ENCODE data around the gene ZSCAN31. TPM values are rescaled to one million over a fixed set of nuclear protein-coding genes. Genes with fewer than 3 reads are reported as not detected.
"Not testable (repeated sequence)": the region's sequence is repeated elsewhere in the genome, so short reads cannot be mapped to it uniquely, and the experiment has no call there.

Gene ZSCAN31
- total RNA-seq, 1 donor from 2014 or later = 0.79 TPM

- not testable (repeated sequence) for H3K9me3 Mint-ChIP-seq; H3K4me1 Mint-ChIP-seq; DNase-seq; H3K36me3 Mint-ChIP-seq (ENCODE audit: low read depth); H3K27ac Mint-ChIP-seq; H3K27me3 Mint-ChIP-seq; H3K4me3 Mint-ChIP-seq
- intact Hi-C loops (cut with micrococcal nuclease) = loop anchor here (10.0 kb wide), 1 partner anchor 455 kb away; no protein-coding TSS in a partner anchor
Observed at GRCh38 chr6:28359562-28359961, 23.6 kb upstream of the ZSCAN31 start.

DNA sequence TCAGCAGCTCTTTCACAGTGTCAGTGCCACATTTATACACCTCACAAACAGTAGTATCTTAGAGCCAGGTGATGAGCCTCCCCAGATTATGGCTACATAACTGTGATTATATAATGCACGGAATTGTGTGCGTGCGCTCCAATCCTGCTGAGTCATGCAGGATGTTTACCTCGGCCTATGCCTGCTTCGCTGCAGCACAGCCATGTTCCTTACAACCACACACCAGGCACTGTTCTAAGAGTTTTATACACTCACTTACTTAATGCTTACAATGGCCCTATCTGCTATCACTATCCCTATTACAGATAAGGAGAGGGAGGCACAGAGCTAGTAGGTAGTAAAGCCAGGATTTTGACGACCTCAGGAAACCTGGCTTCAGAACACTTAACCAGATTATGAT is 21.1 kb upstream of the ZSCAN31 start:
- DNase-seq = no peak
- H3K4me3 Mint-ChIP-seq = no peak overlapping the region
- H3K36me3 Mint-ChIP-seq (ENCODE audit: low read depth) = peaks cover 4% of the 10 kb centered on the region
- H3K27ac Mint-ChIP-seq = no peak overlapping the region
- H3K4me1 Mint-ChIP-seq = peaks cover 10% of the 10 kb centered on the region
- no peaks in the 10 kb centered on the region for H3K27me3 Mint-ChIP-seq
- intact Hi-C loops (cut with micrococcal nuclease) = loop anchor here (10.0 kb wide), 1 partner anchor 452 kb away; no protein-coding TSS in a partner anchor
- H3K9me3 Mint-ChIP-seq = no peaks in the 10 kb centered on the region

DNA sequence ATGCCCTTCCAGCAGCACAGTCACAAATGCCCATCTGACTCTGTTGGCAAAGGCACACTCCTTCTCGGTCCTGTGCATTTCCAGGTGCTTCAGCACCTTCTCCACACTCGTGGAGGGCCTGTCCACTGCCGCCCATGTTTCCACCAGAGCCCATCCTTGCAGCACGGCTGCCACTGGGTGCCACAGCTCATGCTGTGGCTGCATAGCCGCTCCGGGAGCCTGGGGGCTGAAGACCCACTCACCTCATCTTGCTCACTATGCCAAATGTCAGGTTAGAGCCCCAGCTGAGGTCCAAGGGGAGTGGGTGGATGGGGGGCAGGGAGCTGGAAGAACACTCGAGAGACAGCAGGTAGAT is 20.7 kb upstream of the ZSCAN31 start:
- DNase-seq = no peak
- no peaks in the 10 kb centered on the region for H3K9me3 Mint-ChIP-seq
- intact Hi-C loops (cut with micrococcal nuclease) = loop anchor here (1.0 to 10.0 kb wide), 2 partner anchors 222 to 452 kb away; no protein-coding TSS in a partner anchor
- H3K4me3 Mint-ChIP-seq = no peak overlapping the region
- H3K36me3 Mint-ChIP-seq (ENCODE audit: low read depth) = peaks cover 4% of the 10 kb centered on the region
- H3K27me3 Mint-ChIP-seq = no peaks in the 10 kb centered on the region
- no peak overlapping the region for H3K27ac Mint-ChIP-seq
- H3K4me1 Mint-ChIP-seq = peaks cover 11% of the 10 kb centered on the region

DNA sequence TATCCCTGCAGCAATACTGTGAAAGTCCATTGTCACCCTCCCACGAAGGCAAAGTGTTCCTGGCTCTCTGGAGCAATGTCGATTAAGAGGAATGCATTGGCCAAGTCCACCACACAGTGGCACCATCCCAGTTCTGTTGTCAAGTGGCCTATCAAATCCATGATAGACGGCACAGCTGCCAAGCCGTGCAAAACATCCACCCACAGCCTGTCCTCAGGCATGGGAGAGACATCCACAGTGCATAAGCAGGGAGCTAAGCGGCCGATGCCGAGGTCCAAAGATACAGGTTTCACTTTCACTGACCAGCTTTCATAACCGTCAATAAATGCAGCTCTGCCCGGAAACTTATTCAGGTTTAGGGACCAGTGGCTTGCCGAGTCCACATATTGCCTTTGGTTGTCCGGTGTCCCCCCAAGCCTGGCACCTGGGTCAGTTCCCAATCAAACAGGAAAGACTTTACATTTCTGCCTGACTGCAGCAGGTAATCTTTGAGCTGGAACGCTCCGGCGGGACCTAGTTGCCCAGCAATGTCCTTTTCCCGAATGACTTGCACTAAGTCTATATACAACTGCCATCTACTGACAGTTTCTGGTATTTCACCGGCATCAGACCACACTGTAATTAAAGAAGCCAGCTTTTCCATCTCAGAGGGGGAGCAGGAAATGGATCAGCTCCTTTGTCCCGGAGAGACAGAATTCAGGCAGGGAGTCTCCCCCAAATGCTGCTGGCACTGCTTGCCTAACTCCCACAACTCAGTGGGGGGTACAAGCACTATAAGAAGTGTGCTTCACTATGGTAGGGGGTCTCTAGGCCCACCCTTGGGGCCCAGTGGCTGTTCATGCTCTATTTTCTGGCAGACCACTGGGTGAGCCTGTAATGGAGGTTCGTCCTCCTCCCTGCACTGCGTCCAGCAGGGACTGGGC is 20.1 kb upstream of the ZSCAN31 start:
- peaks cover 4% of the 10 kb centered on the region for H3K36me3 Mint-ChIP-seq (ENCODE audit: low read depth)
- peaks cover 16% of the 10 kb centered on the region for H3K4me1 Mint-ChIP-seq
- no peaks in the 10 kb centered on the region for H3K9me3 Mint-ChIP-seq
- no peaks in the 10 kb centered on the region for H3K27me3 Mint-ChIP-seq
- peak; percentile 91 for DNase-seq
- peak overlapping the region; percentile 93 for H3K4me3 Mint-ChIP-seq
- H3K27ac Mint-ChIP-seq = peak overlapping the region; percentile 79
- intact Hi-C loops (cut with micrococcal nuclease) = loop anchor here (1.0 to 10.0 kb wide), 2 partner anchors 222 to 451 kb away; no protein-coding TSS in a partner anchor

DNA sequence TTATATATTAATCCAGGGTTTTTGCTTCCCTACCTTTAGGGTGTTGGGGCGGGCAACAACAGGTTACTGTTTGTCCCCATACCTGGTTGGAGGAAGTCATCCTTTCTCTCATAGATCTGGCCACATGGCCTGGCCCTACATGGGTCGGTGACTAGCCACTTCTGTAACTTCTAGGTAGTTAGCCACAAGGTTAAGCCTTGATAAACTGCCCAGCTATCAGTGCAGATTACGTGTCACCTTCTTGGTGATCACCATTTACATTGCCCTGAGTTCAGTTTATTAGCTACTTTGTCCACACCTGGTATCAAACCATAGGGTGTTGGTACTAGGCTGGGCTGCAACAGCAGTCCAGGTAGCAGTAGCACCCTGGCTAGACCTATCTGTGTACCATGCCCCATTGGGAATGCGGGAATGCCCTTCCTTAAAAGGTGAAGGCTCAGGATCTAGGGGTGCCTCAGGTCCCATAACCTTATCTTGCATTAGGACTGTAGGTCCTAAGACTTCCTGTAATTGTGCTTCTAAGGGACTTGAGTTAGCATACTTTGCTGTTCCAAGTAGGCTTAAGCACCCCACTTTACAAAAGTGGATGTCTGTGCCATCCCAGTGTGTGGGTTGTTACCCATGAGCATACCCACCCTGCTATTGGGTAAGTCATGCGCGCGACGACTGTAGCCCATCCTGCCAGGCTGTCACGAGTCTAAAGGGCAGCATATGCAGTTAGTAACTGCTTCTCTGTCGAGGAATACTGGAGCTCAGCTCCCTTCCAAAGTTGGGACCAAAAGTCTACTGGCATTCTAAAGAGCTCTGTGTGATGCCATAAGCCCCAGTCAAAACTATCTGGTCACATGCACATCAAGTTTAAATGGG is 19.0 kb upstream of the ZSCAN31 start:
- H3K4me1 Mint-ChIP-seq = peaks cover 24% of the 10 kb centered on the region
- no peaks in the 10 kb centered on the region for H3K9me3 Mint-ChIP-seq
- DNase-seq = peak; percentile 55
- H3K36me3 Mint-ChIP-seq (ENCODE audit: low read depth) = peaks cover 4% of the 10 kb centered on the region
- H3K4me3 Mint-ChIP-seq = peak overlapping the region; percentile 93
- H3K27ac Mint-ChIP-seq = no peak overlapping the region
- intact Hi-C loops (cut with micrococcal nuclease) = loop anchor here (10.0 kb wide), 1 partner anchor 450 kb away; no protein-coding TSS in a partner anchor
- H3K27me3 Mint-ChIP-seq = no peaks in the 10 kb centered on the region

GRCh38 chr6:28353981-28354676 is 18.2 kb upstream of the ZSCAN31 start:
- Mint-ChIP-seq H3K27me3 (peaks cover 2% of the 10 kb centered on the region), H3K36me3 (ENCODE audit: low read depth) (peaks cover 8% of the 10 kb centered on the region), H3K9me3 (no peaks in the 10 kb centered on the region), H3K4me3 (no peak overlapping the region), H3K27ac (no peak overlapping the region), H3K4me1 (peaks cover 29% of the 10 kb centered on the region)
- intact Hi-C loops (cut with micrococcal nuclease) = loop anchor here (10.0 kb wide), 1 partner anchor 449 kb away; no protein-coding TSS in a partner anchor
- peak; percentile 54 for DNase-seq

DNA sequence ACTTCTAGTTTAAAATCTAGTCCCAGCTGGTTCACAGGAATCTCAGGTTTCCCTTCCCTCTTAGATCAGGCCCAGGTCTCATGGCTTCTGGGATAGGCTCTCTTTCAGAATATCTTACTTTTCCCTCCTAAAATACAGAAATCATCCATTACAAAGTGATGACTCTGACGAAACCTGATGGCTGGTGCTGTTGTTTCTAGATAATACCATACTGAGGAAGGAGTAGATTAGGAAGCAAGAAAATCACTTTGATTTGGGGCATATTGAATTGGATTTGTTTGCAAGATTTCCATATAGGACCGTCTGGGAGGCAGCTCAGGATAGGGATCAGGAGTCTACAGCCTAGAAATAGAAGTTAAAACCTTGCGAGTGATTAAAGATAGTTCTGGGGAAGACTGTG is 17.4 kb upstream of the ZSCAN31 start:
- Mint-ChIP-seq H3K4me1 (peaks cover 29% of the 10 kb centered on the region), H3K27me3 (peaks cover 2% of the 10 kb centered on the region), H3K4me3 (no peak overlapping the region), H3K36me3 (ENCODE audit: low read depth) (peaks cover 8% of the 10 kb centered on the region), H3K27ac (no peak overlapping the region), H3K9me3 (no peaks in the 10 kb centered on the region)
- intact Hi-C loops (cut with micrococcal nuclease) = loop anchor here (10.0 kb wide), 1 partner anchor 449 kb away; no protein-coding TSS in a partner anchor
- peak; percentile 39 for DNase-seq

DNA sequence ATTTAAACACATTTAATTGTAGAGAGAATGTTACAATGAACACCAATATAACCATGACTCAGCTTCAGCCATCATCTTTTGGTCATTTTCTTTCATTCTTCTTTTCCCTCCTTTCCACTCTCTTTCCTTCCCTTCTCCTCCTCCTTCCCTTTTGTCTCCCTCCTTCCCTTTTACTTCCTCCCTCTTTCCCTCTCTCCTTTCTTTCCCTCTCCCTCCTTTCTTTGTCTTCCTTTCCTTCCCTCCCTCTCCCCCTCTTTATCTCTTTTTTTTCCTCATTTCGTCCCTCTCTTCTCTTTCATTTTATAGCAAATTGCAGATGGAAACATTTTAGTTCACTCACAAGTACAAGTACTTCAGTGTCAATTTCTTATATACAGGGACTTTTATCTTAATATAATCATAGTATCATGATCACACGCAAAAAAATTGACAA is 15.6 kb upstream of the ZSCAN31 start:
- H3K27ac Mint-ChIP-seq = no peak overlapping the region
- H3K9me3 Mint-ChIP-seq = no peaks in the 10 kb centered on the region
- no peak for DNase-seq
- peaks cover 8% of the 10 kb centered on the region for H3K36me3 Mint-ChIP-seq (ENCODE audit: low read depth)
- intact Hi-C loops (cut with micrococcal nuclease) = loop anchor here (10.0 kb wide), 1 partner anchor 447 kb away; no protein-coding TSS in a partner anchor
- H3K4me3 Mint-ChIP-seq = peak overlapping the region; percentile 20
- peaks cover 29% of the 10 kb centered on the region for H3K4me1 Mint-ChIP-seq
- H3K27me3 Mint-ChIP-seq = peaks cover 12% of the 10 kb centered on the region

DNA sequence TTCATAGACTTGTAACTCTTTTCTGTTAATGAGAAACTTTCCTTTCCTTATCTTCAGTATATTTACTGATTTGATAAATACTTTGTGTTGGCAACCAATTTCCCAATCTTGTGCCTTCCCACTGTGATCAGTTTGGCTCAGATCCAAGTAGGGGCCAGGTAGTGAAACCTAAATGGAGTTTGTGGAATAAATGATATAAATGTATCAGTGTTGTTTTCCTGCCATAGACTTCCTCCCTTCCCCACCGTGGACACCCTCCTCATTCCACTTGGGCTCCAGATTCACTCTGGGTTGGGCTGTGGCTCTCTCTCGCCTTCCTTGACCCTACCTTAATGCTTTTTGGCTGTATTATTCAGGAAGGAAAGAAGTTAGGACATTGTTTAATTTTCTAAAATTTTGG is 15.1 kb upstream of the ZSCAN31 start:
- Mint-ChIP-seq H3K36me3 (ENCODE audit: low read depth) (peaks cover 8% of the 10 kb centered on the region), H3K4me1 (peaks cover 29% of the 10 kb centered on the region), H3K27ac (no peak overlapping the region), H3K9me3 (no peaks in the 10 kb centered on the region), H3K27me3 (peaks cover 15% of the 10 kb centered on the region), H3K4me3 (peak overlapping the region; percentile 98)
- no peak for DNase-seq
- intact Hi-C loops (cut with micrococcal nuclease) = loop anchor here (10.0 kb wide), 1 partner anchor 446 kb away; no protein-coding TSS in a partner anchor

GRCh38 chr6:28349892-28350737 is 14.2 kb upstream of the ZSCAN31 start, which contains the start of gene ZKSCAN3:
Gene ZKSCAN3 (plus strand): TSS chr6:28349947. CDS start chr6:28359587, 9,640 bp downstream.
- no peaks in the 10 kb centered on the region for H3K9me3 Mint-ChIP-seq
- intact Hi-C loops (cut with micrococcal nuclease) = loop anchor here (1.0 to 10.0 kb wide), 4 partner anchors 14 to 445 kb away; partner anchors contain the start of genes ZNF165, ZSCAN26 and ZSCAN31
- peak; percentile 96 for DNase-seq
- H3K36me3 Mint-ChIP-seq (ENCODE audit: low read depth) = peaks cover 8% of the 10 kb centered on the region
- peak within 1 kb of the TSS; percentile 91 for H3K27ac Mint-ChIP-seq
- peaks cover 22% of the 10 kb centered on the region for H3K27me3 Mint-ChIP-seq
- peaks cover 22% of the 10 kb centered on the region for H3K4me1 Mint-ChIP-seq
- H3K4me3 Mint-ChIP-seq = peak within 1 kb of the TSS; percentile 98

GRCh38 chr6:28349344-28349891 is 13.5 kb upstream of the ZSCAN31 start:
- no peak for DNase-seq
- Mint-ChIP-seq H3K4me1 (peaks cover 22% of the 10 kb centered on the region), H3K36me3 (ENCODE audit: low read depth) (peaks cover 8% of the 10 kb centered on the region), H3K27ac (peak overlapping the region; percentile 91), H3K9me3 (peaks cover 2% of the 10 kb centered on the region), H3K4me3 (peak overlapping the region; percentile 98), H3K27me3 (peaks cover 27% of the 10 kb centered on the region)
- intact Hi-C loops (cut with micrococcal nuclease) = loop anchor here (1.0 to 5.0 kb wide), 3 partner anchors 13 to 267 kb away; partner anchors contain the start of genes ZNF165, ZSCAN26 and ZSCAN31

DNA sequence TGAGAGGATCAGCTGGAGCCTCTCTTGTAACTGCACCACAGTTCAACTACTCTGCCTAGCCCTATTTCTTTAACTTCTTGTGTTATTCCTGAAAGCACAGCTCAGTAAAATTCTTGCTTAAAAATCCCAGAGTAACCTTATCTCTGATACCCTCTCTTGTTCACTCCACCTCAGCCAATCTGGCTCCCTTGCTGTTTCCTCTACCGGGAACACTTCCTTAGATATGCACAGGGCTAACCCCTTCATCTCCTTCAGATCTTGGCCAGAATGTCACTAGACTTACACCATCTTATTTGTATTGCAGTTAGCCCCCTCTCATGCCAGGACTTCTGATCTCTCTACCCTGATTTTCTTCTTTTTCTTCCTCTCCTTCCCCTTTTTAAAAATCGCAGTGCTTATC is 11.2 kb upstream of the ZSCAN31 start:
- intact Hi-C loops (cut with micrococcal nuclease) = loop anchor here (5.0 kb wide), 1 partner anchor 265 kb away; the partner anchor contains the start of gene ZNF165
- peaks cover 4% of the 10 kb centered on the region for H3K36me3 Mint-ChIP-seq (ENCODE audit: low read depth)
- DNase-seq = no peak

More for the DNA sequence above, 11.2 kb upstream of the ZSCAN31 start:
- Mint-ChIP-seq H3K27me3 (peaks cover 30% of the 10 kb centered on the region), H3K4me1 (peaks cover 19% of the 10 kb centered on the region), H3K27ac (no peak overlapping the region), H3K9me3 (peaks cover 15% of the 10 kb centered on the region), H3K4me3 (no peak overlapping the region)
